ENCODE measurements around the gene IFRD2. TPM values are rescaled to one million over a fixed set of nuclear protein-coding genes. Genes with fewer than 3 reads are reported as not detected.

Gene IFRD2
- total and polyA plus RNA-seq, 2 of the 8 experiments (the other 6 are each of a cell fraction or from before 2014, with no cell fraction given) = 76.7 to 88.8 TPM

DNA sequence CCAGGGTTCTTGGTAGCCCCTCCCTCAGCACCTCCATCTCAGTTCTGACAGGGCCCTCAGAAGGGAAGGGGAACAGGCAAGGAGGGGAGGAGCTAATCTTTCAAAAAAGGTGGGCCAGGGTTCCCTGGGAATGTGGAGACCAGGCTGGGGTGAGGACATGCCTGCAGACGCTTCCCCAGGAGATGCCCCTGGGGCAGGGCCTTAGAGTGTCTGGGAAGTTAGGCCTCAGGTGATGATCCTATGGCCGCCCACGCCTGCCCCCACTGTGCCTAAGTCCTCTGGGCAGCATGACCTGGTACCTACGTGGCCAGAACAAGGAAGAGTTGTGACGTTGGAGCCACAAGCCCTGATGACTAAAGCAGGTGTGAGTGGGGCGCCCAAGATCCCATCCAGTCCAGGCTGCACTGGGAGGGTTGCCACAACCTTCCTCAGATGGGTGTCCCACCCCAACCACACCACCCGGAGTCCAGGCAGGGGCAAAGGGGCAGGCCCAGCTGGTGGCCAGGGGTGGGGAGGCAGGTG lies 27.2 kb downstream of the IFRD2 start:
- Histone ChIP-seq H4K8ac (ENCODE audit: extremely low read depth, insufficient read depth, low read length) (peak overlapping the region; percentile 82; the same call in 1 of the 2 replicates), H3K27me3 (replicated peaks in 1 of 4; ENCODE audit: control insufficient read depth in 3 of 4, extremely low read depth in 1 of 4, insufficient read depth in 3 of 4, low read length in 3 of 4) (no peaks in the 10 kb centered on the region; a peak in 2 of 7 replicates), H3K4ac (replicated peaks; ENCODE audit: insufficient read length, low read depth, low read length) (peak overlapping the region; percentile 16), H3K9ac (replicated peaks in 1 of 4; ENCODE audit: extremely low read depth in 1 of 4, low read depth in 3 of 4, low read length in 3 of 4) (peak overlapping the region in 1 of 4 experiments; percentile 17; a peak in 1 of 7 replicates), H4K5ac (ENCODE audit: insufficient read length, low read depth, low read length) (peak overlapping the region; percentile 74), H3K36me3 (ENCODE audit: control insufficient read depth in 2 of 4, insufficient read depth in 4 of 4, low read length in 3 of 4) (no peaks in the 10 kb centered on the region), H3K23ac (ENCODE audit: insufficient read length) (no peak overlapping the region), H3K27ac (ENCODE audit: low read depth, low read length) (peak overlapping the region; percentile 71), H2BK15ac (ENCODE audit: low read length) (peak overlapping the region; percentile 95; the same call in 1 of the 2 replicates), H3K56ac (replicated peaks; ENCODE audit: insufficient read length, low read depth, low read length) (no peak overlapping the region), H2BK5ac (ENCODE audit: low read depth, low read length) (peak overlapping the region; percentile 86), H3K23me2 (ENCODE audit: low read depth, low read length) (peaks cover 4% of the 10 kb centered on the region; the same call in 1 of the 2 replicates), H2AK5ac (ENCODE audit: low read depth, low read length) (peak overlapping the region; percentile 29), H3K18ac (ENCODE audit: extremely low read depth, low read length) (peak overlapping the region; percentile 86), H2BK20ac (ENCODE audit: low read length) (peak overlapping the region; percentile 95; the same call in 1 of the 2 replicates), H4K91ac (replicated peaks; ENCODE audit: insufficient read length, low read length) (peak overlapping the region; percentile 38), H3K9me3 (ENCODE audit: insufficient read depth in 2 of 2, low read depth in 1 of 2, low read length in 1 of 2) (no peaks in the 10 kb centered on the region), H3K4me2 (ENCODE audit: insufficient read depth in 1 of 2, low read depth in 2 of 2, low read length in 2 of 2) (peak overlapping the region; percentile 46 to 58; a peak in 3 of 4 replicates), H3K79me2 (ENCODE audit: control insufficient read depth in 1 of 2, insufficient read depth in 2 of 2, low read length in 2 of 2) (no peaks in the 10 kb centered on the region), H3K4me3 (ENCODE audit: extremely low read depth in 1 of 4, insufficient read depth in 2 of 4, low read depth in 3 of 4, low read length in 4 of 4) (peak overlapping the region in 1 of 4 experiments; percentile 2; a peak in 1 of 8 replicates), H3K79me1 (ENCODE audit: low read depth, low read length) (no peaks in the 10 kb centered on the region), H3K14ac (ENCODE audit: insufficient read length) (no peak overlapping the region), H2BK120ac (replicated peaks; ENCODE audit: low read depth, low read length) (no peak overlapping the region), H3K4me1 (replicated peaks in 1 of 4; ENCODE audit: control insufficient read depth in 3 of 4, insufficient read depth in 4 of 4, low read length in 3 of 4) (peaks cover 0 to 58% (median 45%) of the 10 kb centered on the region in 4 experiments; a peak in 6 of 7 replicates), H2BK12ac (ENCODE audit: low read depth, low read length) (peak overlapping the region; percentile 91), H2AFZ (ENCODE audit: low read length) (no peak overlapping the region), H4K20me1 (replicated peaks in 1 of 2; ENCODE audit: control insufficient read depth in 1 of 2, insufficient read depth in 2 of 2, low read length in 2 of 2) (peaks cover 0 to 1% of the 10 kb centered on the region in 2 experiments)
- CTCF ChIA-PET (ENCODE audit: partially characterized antibody) = interaction anchor here (0.8 to 53.5 kb wide), 12 partner anchors 9 to 77 kb away, joined by 3 to 2149 read pairs (median 10); partner anchors contain the start of genes GNAI2, GNAT1, HYAL2 and LSMEM2
- POLR2A ChIA-PET (ENCODE audit: partially characterized antibody) = interaction anchor here (0.8 to 3.5 kb wide), 22 partner anchors 11 to 384 kb away, joined by 3 to 19 read pairs (median 5); partner anchors contain the start of genes GNAI2, HYAL2, HYAL3 and LSMEM2
- peak; percentile 1; the same call in 1 of the 2 replicates for TF ChIP-seq SP1 (IDR thresholded peaks at IDR 0.05; ENCODE audit: low read depth, low read length)
- no peak for TF ChIP-seq CEBPB (IDR thresholded peaks at IDR 0.05; ENCODE audit: low read depth, low read length)
- TF ChIP-seq, protein P1, sequence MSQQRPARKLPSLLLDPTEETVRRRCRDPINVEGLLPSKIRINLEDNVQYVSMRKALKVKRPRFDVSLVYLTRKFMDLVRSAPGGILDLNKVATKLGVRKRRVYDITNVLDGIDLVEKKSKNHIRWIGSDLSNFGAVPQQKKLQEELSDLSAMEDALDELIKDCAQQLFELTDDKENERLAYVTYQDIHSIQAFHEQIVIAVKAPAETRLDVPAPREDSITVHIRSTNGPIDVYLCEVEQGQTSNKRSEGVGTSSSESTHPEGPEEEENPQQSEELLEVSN (IDR thresholded peaks at IDR 0.05) = 0 out of 2 replicates have a peak, but pooled peaks have one; percentile 20
- no peak for TF ChIP-seq CREB1 (IDR thresholded peaks at IDR 0.05)
- no peak for TF ChIP-seq SIX5 (IDR thresholded peaks at IDR 0.05; ENCODE audit: low read depth, low read length)
- FAIRE-seq (no peak), DNase-seq (ENCODE audit: low read depth in 1 of 2, low spot score in 2 of 2) (no peak)
- WGBS, 2 experiments (ENCODE audit: extremely low coverage in 1 of 2, insufficient coverage in 1 of 2, insufficient read length in 1 of 2, insufficient replicate concordance in 2 of 2, low coverage in 1 of 2, low lambda C conversion rate in 2 of 2, missing lambda C conversion rate in 1 of 2) = 63% methylated on average over 7 of the region's 7 CpGs; no CpG with 5 or more reads in 1 of the 2 experiments

Measured in H1 (cell line).